CD4-positive, alpha-beta T cell treated with Interferon alpha-2 for 1 hour (primary cell): ENCODE results near the gene PHF23.
A peak's percentile ranks its signal among the peaks of the same experiment; 100 is the strongest.

Experiments
- DNase-seq, 2 donors: peaks; one replicate each; pipeline ENCODE4 v3.0.0-alpha.2; 2020 to 2022

Gene PHF23

GRCh38 chr17:7237761-7238419 is 1.4 kb downstream of the PHF23 start:
- peak; percentile 83 to 88 for DNase-seq

GRCh38 chr17:7237266-7237760 is 1.9 kb downstream of the PHF23 start:
- DNase-seq = no peak

DNA sequence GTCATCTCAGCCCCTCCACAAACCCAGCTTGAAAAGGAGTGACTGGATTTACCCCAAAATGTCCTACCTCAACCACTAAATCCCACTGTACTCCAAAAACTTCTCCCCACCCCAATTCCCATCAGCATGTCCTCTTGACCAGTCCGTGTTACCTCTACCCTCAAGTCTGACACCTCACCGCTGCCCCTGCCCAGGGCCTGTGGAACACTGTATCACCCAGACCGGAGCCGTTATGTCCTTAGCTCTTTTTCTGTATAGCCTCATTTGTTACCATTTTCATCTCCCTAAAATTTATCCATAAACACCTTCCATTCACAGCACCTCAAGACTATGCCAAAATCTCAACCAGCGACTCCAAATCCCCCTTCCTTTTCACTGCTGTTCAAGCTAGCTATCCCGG is 2.4 kb downstream of the PHF23 start:
- no peak for DNase-seq

DNA sequence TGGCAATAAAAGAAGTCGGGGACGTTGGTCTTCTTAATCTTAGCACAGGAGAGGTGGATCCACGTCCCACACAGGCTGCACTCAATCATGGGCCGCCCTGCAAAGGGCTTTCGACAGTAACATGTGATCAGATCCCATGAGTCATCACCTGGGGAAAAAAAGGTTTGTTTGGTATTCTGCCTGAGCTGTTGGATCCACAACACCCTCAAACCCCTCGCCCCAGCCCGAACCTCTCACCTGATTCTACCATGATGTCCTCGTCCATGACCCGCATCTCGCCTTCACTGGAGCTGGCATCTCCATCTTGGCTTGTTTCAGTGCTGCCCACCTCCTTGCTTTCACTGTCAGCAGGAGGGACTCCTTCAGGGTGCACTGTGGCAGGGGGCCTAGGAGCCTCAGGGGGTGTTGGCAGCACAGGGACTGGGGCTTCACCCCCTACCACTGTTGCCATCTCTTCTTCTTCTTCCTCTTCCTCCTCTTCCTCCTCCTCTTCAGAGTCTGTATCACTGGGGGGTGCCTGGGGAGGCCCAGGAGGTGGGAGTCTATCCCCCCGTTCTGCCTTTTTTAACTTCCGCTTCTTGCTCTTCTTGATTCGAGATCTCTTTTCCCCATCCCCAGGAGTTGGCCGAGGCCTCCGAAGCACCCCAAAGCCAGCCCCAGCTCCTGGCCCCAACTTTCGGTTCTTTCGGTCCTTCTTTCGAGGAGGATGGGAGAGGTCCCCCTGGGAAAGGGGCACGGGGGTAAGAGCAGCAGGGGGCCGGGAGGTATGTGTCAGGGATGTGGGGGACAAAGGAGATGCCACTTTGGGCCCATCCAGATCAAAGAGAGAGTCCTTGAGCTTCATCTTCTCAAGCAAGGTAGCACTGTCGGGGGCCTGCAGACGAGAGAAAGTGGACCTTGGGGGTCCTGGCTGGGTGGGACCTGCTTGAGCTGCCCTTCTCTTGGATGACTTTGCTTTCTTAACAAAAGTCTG is 3.3 kb downstream of the PHF23 start:
- no peak for DNase-seq

DNA sequence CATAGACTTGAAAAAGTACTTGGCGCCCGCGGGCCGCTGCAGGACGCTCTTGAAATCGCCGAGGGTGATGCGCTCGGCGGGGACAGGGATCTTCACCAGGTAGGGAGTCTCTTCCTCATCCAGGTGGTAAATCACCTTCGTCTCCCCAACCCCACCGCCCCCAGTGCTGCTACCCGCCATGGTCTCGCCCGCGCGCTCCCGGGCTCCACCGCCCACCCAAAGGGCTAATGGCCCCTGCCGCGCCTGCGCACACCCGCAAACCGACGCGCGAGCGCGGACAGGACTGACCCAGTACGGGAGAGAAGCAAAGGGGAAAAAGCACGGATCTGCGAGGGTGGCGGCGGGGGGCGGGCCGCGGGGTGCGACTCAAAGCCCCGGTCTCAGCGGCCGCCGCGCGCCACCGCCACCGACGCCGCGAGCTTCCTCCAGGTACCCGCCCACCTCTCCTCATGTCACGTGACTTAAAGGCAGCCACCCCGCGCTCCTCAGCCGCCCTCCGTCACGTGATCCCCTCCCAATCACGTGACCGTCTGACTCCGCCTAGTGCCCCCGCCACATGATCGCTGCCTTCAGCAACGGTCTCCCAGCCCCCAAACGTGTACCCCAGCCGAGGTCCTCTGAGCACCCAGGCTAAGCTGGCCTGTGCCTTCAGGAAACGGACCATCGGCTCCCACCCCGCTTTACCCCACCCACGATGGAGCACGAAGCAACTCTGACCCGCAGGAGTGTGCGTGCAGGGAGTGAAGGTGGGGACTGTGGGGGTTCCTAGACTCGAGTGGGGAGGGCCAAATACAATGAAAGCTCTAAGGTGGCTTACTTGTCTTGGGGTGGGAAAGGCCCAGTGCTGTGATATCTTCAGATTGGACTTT is 4.9 kb downstream of the PHF23 start, which contains the start of gene DVL2:
TSS of gene DVL2 (minus strand) at position 435 of the 869 bp plus-strand sequence. CDS start at position 180, 255 bp downstream.
- DNase-seq = peak; percentile 94 to 96

DNA sequence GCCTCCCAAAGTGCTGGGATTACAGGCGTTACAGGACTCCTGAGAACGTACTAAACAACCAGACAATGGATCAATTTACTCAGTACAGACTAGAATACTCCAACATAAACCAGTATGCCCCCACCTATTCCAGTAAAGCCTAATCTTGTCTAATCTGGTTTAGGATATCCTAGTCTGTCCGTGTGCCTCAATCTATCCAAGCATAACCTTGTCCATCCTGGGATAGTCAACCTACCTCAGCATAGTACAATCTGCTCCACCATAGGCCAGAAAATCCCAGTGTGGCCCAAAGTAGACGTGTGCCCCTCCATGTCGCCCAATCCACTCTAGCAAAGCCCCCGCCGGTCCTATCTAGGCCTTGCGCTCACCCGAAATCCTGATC is 5.6 kb downstream of the PHF23 start:
- DNase-seq = no peak

DNA sequence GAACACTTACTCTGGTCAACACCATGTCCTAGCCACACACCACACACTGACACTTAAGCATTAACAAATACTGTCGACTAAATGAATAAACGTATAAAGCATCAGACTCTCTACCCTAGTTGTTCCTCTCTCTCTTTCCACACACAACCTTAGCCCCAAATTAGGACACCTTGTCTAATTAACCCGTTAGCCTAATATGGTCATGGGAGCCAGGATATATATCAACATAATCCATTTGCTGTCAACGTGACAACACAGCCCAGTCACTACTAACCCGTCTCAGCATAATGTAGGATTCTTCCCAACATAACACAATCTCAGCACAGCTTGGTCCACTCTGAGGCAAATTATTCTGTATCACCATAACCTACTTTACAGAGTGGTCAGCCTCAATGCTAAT is 7.1 kb downstream of the PHF23 start:
- no peak for DNase-seq

- DNase-seq = no peak
Measured at GRCh38 chr17:7229504-7229903, 9.8 kb downstream of the PHF23 start.

GRCh38 chr17:7228920-7229319 is 10.3 kb downstream of the PHF23 start:
- no peak for DNase-seq

GRCh38 chr17:7226721-7227710 is 12.2 kb downstream of the PHF23 start:
- no peak for DNase-seq

DNA sequence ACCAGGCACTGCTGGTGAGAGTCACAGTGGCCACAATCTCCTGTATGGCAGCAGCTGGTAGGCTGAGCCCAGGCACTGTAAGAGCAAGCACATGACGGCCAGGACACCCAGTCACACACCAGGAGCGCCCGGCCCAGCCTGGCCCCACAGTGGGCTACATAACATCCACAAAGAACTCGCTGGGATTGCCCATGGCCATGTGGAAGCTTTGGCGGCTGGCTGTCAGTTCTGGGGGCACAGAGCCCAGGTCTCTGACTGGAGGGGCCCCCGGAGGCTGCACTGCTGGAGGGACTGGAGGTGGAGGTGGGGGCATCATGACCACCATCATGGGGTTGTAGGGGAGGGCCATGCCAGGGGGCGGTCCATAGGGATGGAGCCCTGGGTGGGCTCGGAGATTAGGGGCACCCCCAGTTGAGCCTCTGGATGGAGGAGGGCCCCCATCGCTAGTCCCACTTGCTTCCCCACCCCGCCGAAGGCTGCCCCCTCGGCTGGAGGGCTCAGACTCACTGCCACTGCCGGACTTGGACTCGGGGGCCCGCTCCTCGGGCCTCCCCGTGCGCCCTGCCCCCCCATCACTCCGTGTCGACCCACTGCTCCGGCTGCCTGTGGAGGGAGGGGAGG is 13.4 kb downstream of the PHF23 start:
- no peak for DNase-seq

- DNase-seq = no peak
Measured at GRCh38 chr17:7224661-7225111, 14.6 kb downstream of the PHF23 start.

DNA sequence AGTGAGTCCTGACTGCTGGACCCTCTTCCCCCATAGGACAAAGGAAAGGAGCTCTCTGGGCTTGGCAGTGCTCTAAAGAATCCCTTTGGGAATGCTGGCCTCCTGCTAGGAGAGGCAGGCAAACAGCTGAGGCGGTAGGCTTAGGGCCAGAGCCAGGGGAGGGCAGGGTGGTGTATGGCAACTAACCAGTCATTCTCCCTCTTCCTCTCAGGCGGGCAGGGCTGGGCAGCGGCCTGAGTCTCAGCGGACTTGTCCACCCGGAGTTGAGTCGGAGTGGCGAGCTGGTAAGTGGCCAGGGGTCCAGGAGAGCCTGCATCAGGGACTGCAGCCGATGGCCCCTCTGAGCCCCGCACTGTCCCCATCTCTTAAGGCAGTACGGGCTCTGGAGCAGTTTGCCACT is 15.1 kb downstream of the PHF23 start:
- no peak for DNase-seq

GRCh38 chr17:7223375-7223774 is 15.9 kb downstream of the PHF23 start:
- no peak for DNase-seq

- DNase-seq = no peak
Measured at GRCh38 chr17:7222972-7223292, 16.3 kb downstream of the PHF23 start.

DNA sequence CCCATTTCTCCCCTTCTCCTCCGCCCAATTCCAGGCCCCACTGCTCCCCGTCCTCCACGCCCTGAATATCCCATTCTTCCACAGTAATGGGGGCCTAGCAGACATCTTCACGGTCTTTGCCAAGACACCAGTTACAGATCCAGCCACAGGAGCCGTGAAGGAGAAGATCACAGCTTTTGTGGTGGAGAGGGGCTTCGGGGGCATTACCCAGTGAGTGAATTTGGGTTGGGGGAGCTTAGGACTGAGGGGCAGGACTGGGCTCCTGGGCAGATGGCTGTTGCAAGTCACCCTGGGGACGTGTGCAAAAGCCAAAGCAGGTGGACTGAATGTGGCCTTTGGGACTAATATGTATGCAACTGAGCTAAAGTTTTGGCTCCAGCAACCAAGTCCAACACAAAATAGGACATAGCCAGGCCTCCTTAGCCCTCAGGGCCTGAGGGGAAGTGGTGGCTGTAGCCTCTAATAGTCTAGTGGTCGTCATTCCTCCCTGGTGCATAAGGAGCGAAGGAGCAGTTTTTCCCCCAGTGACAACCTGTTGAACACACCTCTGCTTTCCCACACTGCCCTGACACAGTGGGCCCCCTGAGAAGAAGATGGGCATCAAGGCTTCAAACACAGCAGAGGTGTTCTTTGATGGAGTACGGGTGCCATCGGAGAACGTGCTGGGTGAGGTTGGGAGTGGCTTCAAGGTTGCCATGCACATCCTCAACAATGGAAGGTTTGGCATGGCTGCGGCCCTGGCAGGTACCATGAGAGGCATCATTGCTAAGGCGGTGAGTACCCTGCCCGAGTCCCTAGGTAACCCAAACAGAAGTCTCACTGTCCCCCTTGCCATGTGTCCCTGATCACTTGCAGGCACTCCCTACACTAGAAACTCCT is 16.9 kb downstream of the PHF23 start:
- no peak for DNase-seq

DNA sequence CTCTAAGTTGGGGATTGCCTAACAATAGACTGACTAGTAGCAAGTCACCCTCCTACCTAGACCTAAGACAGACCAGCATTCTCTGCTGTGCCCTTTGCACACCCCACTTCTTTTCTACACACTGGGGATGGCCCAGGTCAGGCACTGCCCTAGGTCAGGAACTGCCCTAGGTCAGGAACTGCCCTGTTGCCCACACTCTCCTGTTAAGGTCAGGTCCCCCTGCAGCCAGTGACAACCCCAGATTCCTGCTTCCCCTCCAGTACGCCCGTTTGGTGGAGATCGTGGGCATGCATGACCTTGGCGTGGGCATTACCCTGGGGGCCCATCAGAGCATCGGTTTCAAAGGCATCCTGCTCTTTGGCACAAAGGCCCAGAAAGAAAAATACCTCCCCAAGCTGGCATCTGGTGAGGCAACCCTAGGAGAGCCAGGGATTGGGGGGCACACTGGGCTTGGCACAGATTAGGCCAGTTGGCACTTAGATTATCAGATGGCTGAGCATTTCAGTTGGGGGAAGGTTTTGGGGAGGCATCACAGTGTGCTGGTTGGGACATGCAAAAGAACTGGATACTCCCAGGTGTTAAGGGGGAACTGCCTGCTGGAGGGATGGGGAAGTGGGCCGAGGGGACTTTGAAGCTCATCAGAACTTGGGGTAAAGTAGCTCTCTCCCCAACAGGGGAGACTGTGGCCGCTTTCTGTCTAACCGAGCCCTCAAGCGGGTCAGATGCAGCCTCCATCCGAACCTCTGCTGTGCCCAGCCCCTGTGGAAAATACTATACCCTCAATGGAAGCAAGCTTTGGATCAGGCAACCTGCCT is 17.8 kb downstream of the PHF23 start:
- DNase-seq = no peak

DNA sequence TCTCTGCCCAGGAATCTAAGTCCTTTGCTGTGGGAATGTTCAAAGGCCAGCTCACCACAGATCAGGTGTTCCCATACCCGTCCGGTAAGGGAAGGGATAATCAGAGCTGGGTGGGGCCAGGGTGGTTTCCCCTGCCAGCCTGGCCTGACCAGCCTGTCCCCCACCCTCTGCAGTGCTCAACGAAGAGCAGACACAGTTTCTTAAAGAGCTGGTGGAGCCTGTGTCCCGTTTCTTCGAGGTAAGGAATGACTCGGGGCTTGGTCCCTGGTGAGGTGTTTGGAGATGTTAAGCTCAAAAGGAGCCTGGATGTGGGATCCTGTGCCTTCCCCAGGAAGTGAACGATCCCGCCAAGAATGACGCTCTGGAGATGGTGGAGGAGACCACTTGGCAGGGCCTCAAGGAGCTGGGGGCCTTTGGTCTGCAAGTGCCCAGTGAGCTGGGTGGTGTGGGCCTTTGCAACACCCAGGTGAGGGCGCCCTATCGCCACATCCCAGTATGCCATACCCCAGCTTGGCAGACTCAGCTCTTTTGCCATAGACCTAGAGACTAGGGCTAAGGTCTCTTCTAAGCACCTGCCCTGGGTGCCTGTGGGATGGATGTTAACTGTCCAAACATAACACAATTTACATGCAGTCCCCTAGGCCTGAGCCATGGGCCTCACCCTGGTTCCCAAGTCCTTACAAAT is 18.5 kb downstream of the PHF23 start:
- DNase-seq = peak; percentile 67 to 71
